GM19468 (cell line): ENCODE results near the gene NCOA1.
"Not testable (repeated sequence)": the region's sequence is repeated elsewhere in the genome, so short reads cannot be mapped to it uniquely, and the experiment has no call there.

Experiments
- ATAC-seq: cut with Tn5 transposase; IDR thresholded peaks from one replicate; pipeline ENCODE4 v1.9.1; 2021; ENCODE audit warnings: mild to moderate bottlenecking, moderate library complexity, moderate number of reproducible peaks; ENCODE audit not compliant: unreplicated experiment; ENCODE audit errors: extremely low read depth

Gene NCOA1

GRCh38 chr2:24531610-24532009 lies 40.6 kb downstream of the NCOA1 start:
- ATAC-seq, result not testable (repeated sequence)

DNA sequence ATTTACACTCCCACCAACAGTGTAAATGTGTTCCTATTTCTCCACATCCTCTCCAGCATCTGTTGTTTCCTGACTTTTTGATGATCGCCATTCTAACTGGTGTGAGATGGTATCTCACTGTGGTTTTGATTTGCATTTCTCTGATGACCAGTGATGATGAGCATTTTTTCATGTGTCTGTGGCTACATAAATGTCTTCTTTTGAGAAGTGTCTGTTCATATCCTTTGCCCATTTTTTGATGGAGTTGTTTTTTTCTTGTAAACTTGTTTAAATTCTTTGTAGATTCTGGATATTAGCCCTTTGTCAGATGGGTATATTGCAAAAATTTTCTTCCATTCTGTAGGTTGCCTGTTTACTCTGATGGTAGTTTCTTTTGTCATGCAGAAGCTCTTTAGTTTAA lies 41.0 kb downstream of the NCOA1 start:
- ATAC-seq, result not testable (repeated sequence)

GRCh38 chr2:24533574-24533973 lies 42.5 kb downstream of the NCOA1 start:
- ATAC-seq, result not testable (repeated sequence)

DNA sequence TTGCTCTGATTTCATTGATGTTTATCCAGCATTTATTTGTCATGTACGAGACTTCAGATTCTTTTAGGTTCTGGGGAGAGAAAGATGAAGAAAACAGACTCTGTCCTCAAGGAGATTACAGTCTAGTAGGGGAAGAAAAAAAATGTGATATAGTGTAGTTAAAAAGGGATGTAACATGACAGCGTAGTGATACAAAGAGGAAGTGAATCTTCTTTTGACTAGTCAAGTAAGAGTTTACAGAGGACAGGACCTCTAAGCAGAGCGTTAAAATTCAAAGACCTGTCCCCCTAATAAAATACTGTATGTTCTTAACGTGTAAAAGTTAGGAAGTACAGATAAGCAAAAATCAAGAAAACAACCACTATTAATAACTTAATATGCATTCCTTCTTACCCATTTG lies 47.7 kb downstream of the NCOA1 start:
- ATAC-seq, result no peak

DNA sequence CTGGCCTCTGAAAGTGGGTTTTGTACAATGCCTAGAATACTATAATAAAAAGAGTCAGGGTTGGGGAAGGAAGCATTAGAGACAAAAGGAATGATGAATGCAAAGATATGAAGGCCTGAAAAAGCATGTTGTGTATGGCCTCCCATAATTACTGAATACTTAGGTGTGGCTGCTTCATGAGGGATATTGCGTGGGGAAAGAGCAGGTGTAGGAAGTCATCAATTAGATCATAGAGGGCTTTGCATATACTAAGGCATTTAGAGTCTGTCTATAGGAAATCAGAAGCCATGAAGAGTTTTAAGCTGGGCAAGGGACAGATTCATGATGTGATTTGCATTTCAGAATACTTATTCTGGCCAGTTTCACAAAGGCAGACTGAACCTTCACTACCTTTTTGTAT lies 48.2 kb downstream of the NCOA1 start:
- ATAC-seq, result no peak

DNA sequence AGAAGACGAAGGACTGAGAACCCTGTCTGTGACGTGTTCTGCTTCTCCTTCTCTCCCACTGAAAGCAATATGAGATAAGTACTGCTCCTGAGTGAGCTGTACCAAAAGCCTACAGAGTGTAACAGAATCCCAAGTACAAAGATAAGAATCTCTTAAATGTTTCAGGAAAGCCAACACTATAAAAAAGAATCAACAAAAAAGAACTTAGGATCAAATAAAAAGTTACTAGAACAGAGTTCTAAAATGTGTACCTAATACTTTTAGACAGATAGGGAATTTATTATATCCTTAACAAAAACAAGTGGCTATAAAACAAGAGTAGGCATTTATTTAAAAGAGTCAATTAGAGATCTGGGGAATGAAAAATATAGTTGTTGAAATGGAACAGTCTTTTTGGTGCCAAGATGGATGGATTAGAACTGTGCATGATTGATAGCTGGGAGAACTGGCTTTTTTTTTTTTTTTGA lies 49.0 kb downstream of the NCOA1 start:
- ATAC-seq, result no peak

GRCh38 chr2:24541621-24542020 lies 50.6 kb downstream of the NCOA1 start:
- no peak for ATAC-seq

GRCh38 chr2:24542269-24542872 lies 51.3 kb downstream of the NCOA1 start:
- ATAC-seq, result no peak

DNA sequence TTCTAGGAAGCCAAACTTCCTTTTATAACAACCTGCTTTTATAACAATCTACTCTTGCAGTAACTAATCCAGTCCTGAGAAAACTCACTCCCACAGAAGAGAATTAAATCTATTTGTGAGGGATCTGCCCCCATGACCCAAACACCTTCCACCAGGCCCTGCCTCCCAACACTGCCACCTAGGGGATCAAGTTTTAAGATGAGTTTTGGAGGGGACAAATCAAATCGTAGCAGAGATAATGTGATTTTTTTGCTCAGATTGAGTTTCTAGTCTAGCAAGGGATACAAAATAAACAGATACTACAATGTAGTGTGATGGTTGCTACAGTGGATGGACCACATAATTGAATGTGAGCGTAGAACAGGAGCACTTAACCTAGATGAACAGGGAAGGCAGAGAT lies 52.2 kb downstream of the NCOA1 start:
- no peak for ATAC-seq

- ATAC-seq, result no peak
Measured at GRCh38 chr2:24544456-24545115, 53.5 kb downstream of the NCOA1 start.

- ATAC-seq, result no peak
Measured at GRCh38 chr2:24546669-24547068, 55.6 kb downstream of the NCOA1 start.

- no peak for ATAC-seq
Measured at GRCh38 chr2:24548058-24548457, 57.0 kb downstream of the NCOA1 start.

GRCh38 chr2:24550301-24550700 lies 59.2 kb downstream of the NCOA1 start:
- ATAC-seq, result not testable (repeated sequence)

GRCh38 chr2:24551016-24551415 lies 60.0 kb downstream of the NCOA1 start:
- no peak for ATAC-seq

- ATAC-seq, result no peak
Measured at GRCh38 chr2:24552836-24553235, 61.8 kb downstream of the NCOA1 start.

- ATAC-seq, result no peak
Measured at GRCh38 chr2:24558781-24559472, 67.9 kb downstream of the NCOA1 start.

DNA sequence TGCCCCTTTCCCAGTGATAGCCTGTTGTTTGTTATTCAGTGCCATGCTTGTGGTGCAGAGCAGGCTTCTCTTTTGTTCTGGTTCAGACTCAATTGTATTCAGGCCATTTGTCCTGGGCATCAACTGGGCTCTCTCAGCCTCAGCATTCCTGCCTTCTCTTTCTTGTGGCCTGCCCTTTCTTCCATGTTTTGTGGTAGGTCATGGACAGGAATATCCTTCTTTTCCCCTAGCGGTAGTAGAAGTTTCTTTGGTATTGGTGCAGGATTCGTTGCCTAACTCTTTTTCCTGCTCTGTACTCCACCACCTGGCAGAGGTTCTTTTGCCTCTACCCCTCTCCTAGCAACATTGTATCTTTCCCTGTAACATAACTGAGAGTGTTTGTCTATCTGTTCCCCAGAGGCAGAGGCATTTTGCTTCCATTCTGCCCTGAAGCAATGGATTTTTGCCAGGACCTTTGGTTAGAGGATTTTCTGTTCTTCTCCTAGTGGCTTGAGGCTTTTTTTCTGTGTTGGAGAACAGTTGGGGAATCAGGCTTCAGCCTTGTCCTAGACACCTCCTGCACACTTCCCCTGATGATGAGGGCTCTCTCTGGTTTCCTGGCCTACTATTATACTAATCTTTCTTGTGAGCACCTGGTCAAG lies 68.5 kb downstream of the NCOA1 start:
- ATAC-seq, result no peak

DNA sequence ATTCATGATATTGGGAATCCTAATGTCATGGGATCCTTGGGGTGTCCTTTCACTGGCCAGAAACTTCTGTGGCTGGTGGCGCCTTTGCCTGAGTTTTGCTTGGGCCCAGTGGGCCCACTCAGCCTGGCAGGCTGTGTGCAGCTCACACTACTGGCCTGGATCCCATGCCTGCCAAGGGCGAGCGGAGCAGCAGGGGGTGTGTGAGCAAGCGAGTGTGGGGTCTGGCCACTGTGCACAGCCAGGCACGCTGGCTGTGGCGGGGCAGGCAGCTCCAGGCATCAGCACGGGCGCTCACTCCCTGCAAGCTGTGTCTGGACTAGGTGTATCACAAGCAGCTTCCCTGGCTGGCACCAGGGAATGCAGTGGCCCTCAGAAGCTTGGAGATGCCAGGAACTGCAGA lies 74.5 kb downstream of the NCOA1 start:
- ATAC-seq, result no peak

DNA sequence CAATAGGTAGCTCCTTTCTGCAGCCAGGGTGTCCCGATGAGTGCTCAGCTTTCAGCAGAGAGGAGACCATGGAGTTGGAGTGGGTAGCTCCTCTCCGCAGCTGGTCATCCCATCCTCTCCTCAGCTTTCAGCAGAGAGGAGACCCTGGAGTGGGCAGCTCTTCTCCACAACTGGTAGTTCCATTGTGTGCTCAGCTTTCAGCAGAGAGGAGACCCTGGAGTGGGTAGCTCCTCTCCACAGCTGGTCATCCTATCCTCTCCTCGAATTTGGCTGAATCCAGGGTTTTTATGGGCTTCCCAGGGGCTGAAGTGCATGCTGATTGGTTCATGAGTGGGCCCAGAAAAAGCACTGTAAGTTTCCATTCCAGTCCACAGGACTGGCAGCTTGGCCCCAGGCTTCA lies 75.2 kb downstream of the NCOA1 start:
- ATAC-seq, result no peak

DNA sequence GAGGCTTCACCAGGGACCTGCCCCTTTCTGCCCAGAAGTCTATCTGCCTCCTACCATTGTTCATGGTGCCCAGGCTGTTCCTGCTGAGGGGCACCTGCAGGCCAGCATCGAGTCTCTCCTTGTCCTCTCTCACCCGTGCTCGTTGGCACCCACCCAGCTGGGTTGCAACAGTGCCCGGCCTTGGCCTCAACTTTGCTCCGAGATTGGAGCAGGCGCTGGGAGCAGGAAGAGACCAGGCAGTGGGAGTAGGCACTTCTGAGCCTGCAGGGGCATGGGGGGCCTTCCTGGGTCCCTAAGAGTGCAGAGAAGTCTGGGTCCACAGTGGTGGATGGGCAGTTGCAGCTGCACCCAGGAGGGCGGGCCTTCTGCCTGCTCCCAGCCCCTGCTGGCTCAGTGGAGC lies 75.6 kb downstream of the NCOA1 start:
- no peak for ATAC-seq

- no peak for ATAC-seq
Measured at GRCh38 chr2:24568551-24568950, 77.5 kb downstream of the NCOA1 start.
